Hepatocyte (in vitro differentiated cells): ENCODE data around the gene NAP1L4. TPM values are rescaled to one million over a fixed set of nuclear protein-coding genes. Genes with fewer than 3 reads are reported as not detected.

Experiments
- DNase-seq: peaks from one replicate; pipeline ENCODE4 v3.0.0-alpha.2; 2016; ENCODE audit warnings: low spot score
- H2AFZ ChIP-seq: fragments of 200-600 bp; sonication (generic); 2 replicates; pipeline ENCODE4 v1.6.0; 2016; ENCODE audit warnings: antibody characterized with exemption, mild to moderate bottlenecking
- H3K27ac ChIP-seq: fragments of 200-600 bp; sonication (generic); 2 replicates; pipeline ENCODE4 v1.5.1; 2016; ENCODE audit warnings: mild to moderate bottlenecking
- H3K27me3 ChIP-seq: fragments of 200-600 bp; sonication (generic); 2 replicates; pipeline ENCODE4 v1.6.1; 2016
- H3K36me3 ChIP-seq: fragments of 200-600 bp; sonication (generic); replicated peaks from 2 replicates; pipeline ENCODE4 v1.5.1; 2016; ENCODE audit warnings: low read depth; ENCODE audit not compliant: insufficient read depth
- H3K4me1 ChIP-seq: fragments of 200-600 bp; sonication (generic); 2 replicates; pipeline ENCODE4 v1.5.1; 2016; ENCODE audit warnings: mild to moderate bottlenecking, moderate library complexity; ENCODE audit not compliant: insufficient read depth
- H3K4me2 ChIP-seq: fragments of 200-600 bp; sonication (generic); 2 replicates; pipeline ENCODE4 v1.6.0; 2016
- H3K4me3 ChIP-seq: fragments of 200-600 bp; sonication (generic); 2 replicates; pipeline ENCODE4 v1.5.1; 2016; ENCODE audit warnings: mild to moderate bottlenecking
- H3K79me2 ChIP-seq: fragments of 200-600 bp; sonication (generic); 2 replicates; pipeline ENCODE4 v1.6.0; 2017; ENCODE audit warnings: mild to moderate bottlenecking
- H3K9me2 ChIP-seq: fragments of 200-600 bp; sonication (generic); replicated peaks from 2 replicates; pipeline ENCODE4 v1.6.0; 2017; ENCODE audit warnings: mild to moderate bottlenecking; ENCODE audit not compliant: insufficient read depth
- H3K9me3 ChIP-seq: fragments of 200-600 bp; sonication (generic); 2 replicates; pipeline ENCODE4 v1.5.1; 2016; ENCODE audit warnings: low read depth, mild to moderate bottlenecking
- H4K20me1 ChIP-seq: fragments of 200-600 bp; sonication (generic); 2 replicates; pipeline ENCODE4 v1.6.0; 2016; ENCODE audit warnings: mild to moderate bottlenecking; ENCODE audit not compliant: insufficient read depth, poor library complexity, severe bottlenecking
- CTCF ChIP-seq: fragments of 200-600 bp; sonication (generic); IDR thresholded peaks from 2 replicates; pipeline ENCODE4 v1.5.1; 2016; ENCODE audit warnings: antibody characterized with exemption, mild to moderate bottlenecking; ENCODE audit not compliant: poor library complexity
- EZH2 ChIP-seq: fragments of 200-600 bp; sonication (generic); IDR thresholded peaks from 2 replicates; pipeline ENCODE4 v1.6.1; 2016; ENCODE audit warnings: antibody characterized with exemption, mild to moderate bottlenecking, borderline replicate concordance
- EZH2phosphoT487 ChIP-seq: fragments of 200-600 bp; sonication (generic); IDR thresholded peaks from one replicate; pipeline ENCODE4 v1.6.1; 2018; ENCODE audit warnings: antibody characterized with exemption, mild to moderate bottlenecking, low read depth, moderate library complexity; ENCODE audit not compliant: unreplicated experiment, severe bottlenecking
- WGBS: methylation state at CpG from one replicate; pipeline ENCODE4 v1.1.6; 2016; ENCODE audit warnings: low lambda C conversion rate; ENCODE audit errors: missing lambda C conversion rate; 5-methylcytosine and 5-hydroxymethylcytosine counted together
- polyA plus RNA-seq: library from polyadenylated mRNA; unstranded; fragments of >200 nt; fragmentation: Nextera tagmentation; extraction: Ambion mirVana; gene quantifications from 2 replicates; pipeline ENCODE4 v1.2.1, GENCODE V29; 2016
- total RNA-seq: library from RNA; depleted of rRNA; stranded (reverse); fragments of >200 nt; gene quantifications from 2 replicates; pipeline ENCODE4 v1.2.3, GENCODE V29; 2014

Gene NAP1L4
- total and polyA plus RNA-seq, 2 experiments from 2014 or later, result 79.0 to 118 TPM

GRCh38 chr11:2952290-2952689, 39.8 kb downstream of the NAP1L4 start:
- Histone ChIP-seq H3K27ac (no peak overlapping the region), H3K79me2 (peaks cover 13% of the 10 kb centered on the region), H3K9me3 (no peaks in the 10 kb centered on the region), H2AFZ (no peak overlapping the region), H3K27me3 (no peaks in the 10 kb centered on the region), H3K4me2 (no peak overlapping the region), H4K20me1 (peaks cover 7% of the 10 kb centered on the region), H3K9me2 (no peaks in the 10 kb centered on the region), H3K36me3 (peaks cover 19% of the 10 kb centered on the region), H3K4me1 (no peaks in the 10 kb centered on the region), H3K4me3 (no peak overlapping the region)
- no peak for DNase-seq
- TF ChIP-seq CTCF (no peak), EZH2 (no peak), EZH2phosphoT487 (no peak)
- WGBS, result 81% methylated on average over 6 of the region's 6 CpGs

- Histone ChIP-seq H3K4me2 (no peak overlapping the region), H3K9me3 (no peaks in the 10 kb centered on the region), H3K79me2 (peaks cover 7% of the 10 kb centered on the region), H3K9me2 (no peaks in the 10 kb centered on the region), H3K27ac (no peak overlapping the region), H3K27me3 (no peaks in the 10 kb centered on the region), H4K20me1 (peaks cover 4% of the 10 kb centered on the region), H2AFZ (no peak overlapping the region), H3K4me3 (no peak overlapping the region), H3K4me1 (no peaks in the 10 kb centered on the region), H3K36me3 (peaks cover 19% of the 10 kb centered on the region)
- WGBS, result 90% methylated on average over 9 of the region's 9 CpGs
- TF ChIP-seq EZH2phosphoT487 (no peak), EZH2 (no peak), CTCF (no peak)
- DNase-seq, result no peak
Observed at GRCh38 chr11:2951231-2952110, 40.7 kb downstream of the NAP1L4 start.

GRCh38 chr11:2950825-2951224, 41.3 kb downstream of the NAP1L4 start:
- Histone ChIP-seq H3K36me3 (peaks cover 19% of the 10 kb centered on the region), H2AFZ (no peak overlapping the region), H3K9me3 (no peaks in the 10 kb centered on the region), H4K20me1 (peaks cover 3% of the 10 kb centered on the region), H3K4me1 (no peaks in the 10 kb centered on the region), H3K79me2 (peaks cover 7% of the 10 kb centered on the region), H3K4me2 (no peak overlapping the region), H3K27me3 (no peaks in the 10 kb centered on the region), H3K9me2 (no peaks in the 10 kb centered on the region), H3K27ac (no peak overlapping the region), H3K4me3 (no peak overlapping the region)
- WGBS, result 97% methylated on average over 1 of the region's 1 CpG
- TF ChIP-seq EZH2 (no peak), EZH2phosphoT487 (no peak), CTCF (no peak)
- DNase-seq, result no peak
